ENCODE measurements around the gene MIOS. TPM values are rescaled to one million over a fixed set of nuclear protein-coding genes. Genes with fewer than 3 reads are reported as not detected.
"Not testable (repeated sequence)": the region's sequence is repeated elsewhere in the genome, so short reads cannot be mapped to it uniquely, and the experiment has no call there.

The MIOS gene
- total RNA-seq, 1 donor from 2014 or later, result 27.7 TPM

GRCh38 chr7:7554021-7554432 lies 12.7 kb upstream of the MIOS start:
- intact Hi-C loops (cut with micrococcal nuclease), result no loop called here

- intact Hi-C loops (cut with micrococcal nuclease), result no loop called here
Measured at GRCh38 chr7:7554649-7555575, 11.8 kb upstream of the MIOS start.

DNA sequence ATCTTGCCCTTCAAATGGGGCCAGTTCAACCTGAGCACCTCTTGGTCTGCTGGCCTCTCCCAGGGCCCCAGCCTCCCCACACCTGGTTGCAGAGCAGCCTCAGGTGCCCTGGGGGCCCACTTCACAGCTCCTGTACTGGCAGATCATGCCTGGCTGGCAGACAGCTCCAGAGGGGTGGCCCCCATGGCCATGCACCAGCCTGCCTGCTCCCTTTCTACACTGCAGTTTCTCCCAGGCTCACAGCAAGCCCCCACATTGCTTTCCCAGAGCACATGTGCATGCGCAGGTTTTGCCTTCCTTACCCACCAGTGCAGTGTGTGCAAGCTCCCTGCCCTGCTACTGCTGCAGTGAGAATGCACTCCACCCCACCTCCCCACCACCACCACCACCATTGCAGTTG lies 9.8 kb upstream of the MIOS start:
- intact Hi-C loops (cut with micrococcal nuclease), result no loop called here

DNA sequence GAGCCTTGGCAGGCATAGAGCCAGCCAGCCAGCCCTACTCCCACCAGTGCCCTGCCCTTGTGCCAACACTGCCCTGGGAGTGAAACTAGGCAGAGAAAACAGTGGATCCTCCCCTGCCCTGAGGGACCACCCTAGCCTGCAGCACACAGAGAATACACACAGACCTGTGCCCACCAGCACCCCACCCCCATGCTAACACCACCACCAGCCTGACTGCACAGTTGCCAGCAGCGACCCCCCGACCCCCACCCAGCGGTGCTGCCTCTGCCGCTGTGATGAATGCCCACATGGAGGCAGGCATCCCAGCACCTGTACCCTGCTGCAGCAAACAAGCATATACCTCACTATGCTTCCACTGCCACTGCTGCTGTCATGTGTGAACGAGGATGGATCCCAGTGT lies 9.4 kb upstream of the MIOS start:
- intact Hi-C loops (cut with micrococcal nuclease), result no loop called here

DNA sequence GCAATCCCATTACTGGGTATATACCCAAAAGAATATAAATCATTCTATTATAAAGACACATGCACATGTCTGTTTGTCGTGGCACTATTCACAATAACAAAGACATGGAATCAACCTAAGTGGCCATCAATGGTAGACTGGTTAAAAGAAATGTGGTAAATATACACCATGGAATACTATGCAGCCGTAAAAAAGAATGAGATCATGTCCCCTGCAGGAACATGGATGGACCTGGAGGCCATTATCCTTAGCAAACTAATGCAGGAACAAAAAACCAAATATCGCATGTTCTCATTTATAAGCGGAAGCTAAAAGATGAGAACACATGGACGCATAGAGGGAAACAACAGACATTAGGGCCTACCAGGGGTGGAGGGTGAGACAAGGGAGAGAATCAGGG lies 5.1 kb upstream of the MIOS start:
- intact Hi-C loops (cut with micrococcal nuclease), result not testable (repeated sequence)

DNA sequence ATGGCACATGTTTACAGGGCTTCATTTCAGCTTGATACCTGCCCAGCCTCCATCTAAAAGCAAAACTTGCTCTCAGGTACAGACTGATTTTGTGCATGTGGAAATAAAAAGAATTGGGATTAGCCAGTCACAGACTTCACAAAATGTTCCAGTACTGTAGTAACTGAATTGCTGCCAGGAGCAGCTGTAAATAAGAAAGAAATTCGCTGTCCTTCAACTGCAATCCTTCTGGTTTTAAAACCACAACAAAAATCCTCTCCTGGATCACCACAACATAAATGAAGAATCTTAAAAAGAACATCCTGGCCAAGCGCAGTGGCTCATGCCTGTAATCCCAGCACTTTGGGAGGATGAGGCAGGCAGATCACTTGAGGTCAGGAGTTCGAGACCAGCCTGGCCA lies 3.9 kb upstream of the MIOS start:
- intact Hi-C loops (cut with micrococcal nuclease), result no loop called here

DNA sequence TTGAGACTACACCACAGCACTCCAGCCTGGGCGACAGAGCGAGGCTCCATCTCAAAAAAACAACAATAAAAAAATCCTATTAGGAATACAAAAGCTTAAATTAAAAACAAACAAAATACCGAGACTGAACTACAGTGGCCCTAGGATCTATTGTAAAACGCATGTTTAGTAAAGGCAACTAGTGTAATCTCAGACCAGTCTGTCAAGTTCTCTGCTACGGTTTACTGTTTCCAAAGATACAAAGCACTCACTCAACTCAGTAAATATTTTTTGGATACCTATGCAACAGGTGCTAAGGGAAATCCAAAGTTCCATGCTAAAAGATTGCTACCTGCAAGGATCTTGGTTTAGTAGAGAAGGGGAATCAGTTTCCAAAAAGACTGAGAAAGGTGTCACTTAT lies 3.4 kb upstream of the MIOS start:
- intact Hi-C loops (cut with micrococcal nuclease), result no loop called here

DNA sequence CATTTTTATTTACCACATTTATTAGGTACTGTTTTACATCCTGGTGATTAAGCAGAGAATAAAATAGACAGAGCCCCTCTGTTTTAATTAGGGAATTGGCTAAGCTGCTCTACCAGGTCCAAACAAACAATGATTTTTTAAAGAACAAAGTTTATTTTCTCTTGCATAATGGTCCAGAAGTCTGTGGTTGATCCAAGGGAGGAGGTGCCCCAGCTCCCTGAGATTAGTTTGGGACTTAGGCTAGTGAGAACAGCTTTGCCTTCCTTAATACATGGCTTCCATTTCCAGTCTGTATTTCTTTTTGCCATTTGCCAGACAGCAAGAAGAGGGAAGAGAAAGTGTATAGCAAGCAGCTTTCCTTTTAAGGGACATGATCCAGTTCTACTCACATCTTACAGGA lies 2.9 kb upstream of the MIOS start:
- intact Hi-C loops (cut with micrococcal nuclease), result no loop called here

DNA sequence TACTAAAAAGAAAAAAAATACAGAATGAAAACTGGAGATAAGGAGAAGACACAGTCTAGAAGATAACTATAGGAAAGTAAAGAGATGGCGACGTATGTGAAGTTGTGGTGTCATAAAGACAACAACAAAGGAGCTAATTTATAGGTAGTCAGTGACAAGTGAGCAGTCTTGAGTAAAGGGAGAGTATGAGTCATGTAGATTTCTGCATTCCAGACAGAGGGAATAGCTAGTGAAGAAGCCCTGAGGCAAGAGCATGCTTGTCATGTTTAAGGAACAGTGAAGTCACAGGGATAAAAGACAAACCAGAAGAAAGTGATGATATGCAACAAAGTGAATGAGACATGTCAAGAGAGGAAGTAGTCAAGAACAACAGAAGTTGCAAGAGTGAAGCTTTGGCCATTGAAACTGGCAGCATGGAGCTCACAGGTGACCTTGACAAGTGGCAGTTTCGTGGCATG lies 2.3 kb upstream of the MIOS start:
- intact Hi-C loops (cut with micrococcal nuclease), result no loop called here

DNA sequence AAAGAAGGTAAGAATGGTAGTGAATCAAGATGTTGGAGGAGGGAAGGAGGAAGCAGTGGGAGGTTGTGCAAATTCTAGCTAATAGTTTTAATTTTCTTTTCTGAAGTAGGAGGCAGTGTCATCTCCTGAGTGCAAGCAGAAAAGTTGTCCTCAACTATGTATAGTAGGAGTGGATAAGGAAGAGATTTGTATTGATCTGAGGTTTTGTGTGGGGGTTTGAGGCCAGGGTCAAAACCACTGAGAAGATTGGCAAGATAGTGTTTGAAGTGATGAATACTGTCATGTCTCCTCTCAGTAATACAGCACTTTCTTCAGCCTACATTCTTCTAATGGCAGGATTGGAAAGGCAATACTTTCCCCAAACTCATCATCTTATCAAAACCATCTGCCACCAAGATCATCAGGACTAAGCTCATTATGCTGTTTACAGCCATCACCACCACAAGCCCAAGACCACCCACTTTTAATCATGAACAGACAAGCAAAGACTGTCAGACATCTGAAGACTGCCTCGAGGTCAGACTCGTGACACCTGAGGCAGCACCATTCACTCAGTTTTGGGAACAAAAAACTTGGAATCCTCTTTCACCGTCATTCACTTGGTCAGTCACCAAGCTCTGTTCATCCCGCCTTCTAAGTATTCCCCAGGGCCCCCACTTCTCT lies 1.5 kb upstream of the MIOS start:
- intact Hi-C loops (cut with micrococcal nuclease), result loop anchor here (1.0 kb wide), 1 partner anchor 402 kb away; no protein-coding TSS in a partner anchor

DNA sequence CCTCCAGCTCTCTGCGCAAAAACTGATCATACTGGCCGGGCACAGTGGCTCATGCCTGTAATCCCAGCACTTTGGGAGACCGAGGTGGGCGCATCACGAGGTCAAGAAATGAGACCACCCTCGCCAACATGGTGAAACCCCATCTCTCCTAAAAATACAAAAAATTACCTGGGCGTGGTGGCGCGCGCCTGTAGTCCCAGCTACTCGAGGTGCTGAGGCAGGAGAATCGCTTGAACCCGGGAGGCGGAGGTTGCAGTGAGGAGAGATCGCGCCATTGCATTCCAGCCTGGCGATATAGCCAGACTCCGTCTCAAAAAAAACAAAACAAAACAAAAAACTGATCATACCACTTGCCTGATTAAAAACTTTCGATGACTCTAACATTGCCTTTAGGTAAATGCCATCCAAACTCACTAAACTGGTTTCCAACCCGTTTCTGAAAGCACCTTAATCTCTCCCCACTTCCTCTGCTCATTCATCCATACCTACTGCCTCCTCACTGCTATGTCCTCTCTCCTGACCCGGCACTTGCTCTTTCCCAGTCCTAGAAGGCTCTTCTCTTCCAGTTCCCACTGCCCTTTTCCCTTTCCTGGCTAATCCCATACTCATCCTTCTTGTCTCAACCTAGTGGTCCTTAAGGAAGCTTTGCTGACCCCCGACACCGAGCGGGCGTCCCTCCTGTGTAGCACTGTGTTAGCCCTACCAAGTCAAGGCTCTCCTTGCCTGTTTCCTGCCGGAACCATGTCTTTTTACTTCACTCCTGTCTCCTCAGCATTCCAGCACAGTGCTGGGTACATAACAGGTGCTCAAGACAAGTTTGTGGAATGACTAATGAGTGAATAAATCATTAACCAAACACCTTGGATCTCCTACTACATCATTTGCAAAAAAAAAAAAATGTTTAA lies 686 bp upstream of the MIOS start:
- intact Hi-C loops (cut with micrococcal nuclease), result loop anchor here (1.0 to 2.0 kb wide), 5 partner anchors 196 to 569 kb away; no protein-coding TSS in a partner anchor

GRCh38 chr7:7567898-7568531 lies 1.3 kb downstream of the MIOS start:
- intact Hi-C loops (cut with micrococcal nuclease), result loop anchor here (1.0 to 2.0 kb wide), 7 partner anchors 72 to 649 kb away; partner anchors contain the start of genes C1GALT1, GLCCI1, RPA3 and UMAD1

GRCh38 chr7:7568553-7568952 lies 1.9 kb downstream of the MIOS start:
- intact Hi-C loops (cut with micrococcal nuclease), result loop anchor here (1.0 to 2.0 kb wide), 3 partner anchors 150 to 465 kb away; partner anchors contain the start of genes GLCCI1 and RPA3

- intact Hi-C loops (cut with micrococcal nuclease), result loop anchor here (2.0 kb wide), 1 partner anchor 150 kb away; the partner anchor contains the start of gene RPA3
Measured at GRCh38 chr7:7569081-7569527, 2.4 kb downstream of the MIOS start.

DNA sequence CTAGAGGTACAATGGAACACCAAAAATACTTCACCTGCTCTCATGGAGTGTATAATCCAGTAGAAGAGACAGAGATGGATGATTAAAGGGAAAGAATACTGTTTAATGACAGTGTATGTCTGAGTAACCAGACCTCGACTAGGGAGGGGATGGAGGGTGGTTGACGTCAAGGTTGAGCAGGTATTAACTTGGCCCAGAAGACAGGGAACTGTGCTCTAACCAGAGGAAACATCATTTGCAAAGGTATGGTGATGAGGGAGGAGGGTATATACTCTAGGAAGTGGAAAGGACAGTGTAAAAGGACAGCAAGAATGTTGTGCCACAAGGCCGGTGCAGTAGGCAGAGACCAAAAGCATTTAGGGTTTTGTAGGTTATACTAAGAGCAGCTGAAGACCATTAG lies 2.9 kb downstream of the MIOS start:
- intact Hi-C loops (cut with micrococcal nuclease), result loop anchor here (2.0 kb wide), 1 partner anchor 149 kb away; the partner anchor contains the start of gene RPA3

GRCh38 chr7:7570584-7570983 lies 3.9 kb downstream of the MIOS start:
- intact Hi-C loops (cut with micrococcal nuclease), result no loop called here

DNA sequence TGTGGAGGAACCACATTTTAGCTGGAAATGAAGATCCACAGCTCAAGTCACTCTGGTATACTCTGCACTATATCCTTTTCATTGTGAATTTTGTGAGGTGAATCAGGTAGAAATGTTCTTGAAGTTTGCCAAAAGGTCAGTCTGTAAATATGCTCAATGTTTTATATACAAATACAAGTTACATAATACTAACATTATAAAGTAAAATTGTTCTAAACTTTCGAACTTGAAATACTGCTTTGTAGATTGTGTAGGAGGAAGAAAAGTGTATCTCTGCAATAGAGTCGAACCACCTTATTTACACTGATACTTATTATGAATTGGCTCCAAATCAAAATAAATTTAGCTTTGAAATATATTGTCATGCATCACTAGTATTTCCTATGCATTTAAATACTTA lies 7.0 kb downstream of the MIOS start:
- intact Hi-C loops (cut with micrococcal nuclease), result no loop called here

DNA sequence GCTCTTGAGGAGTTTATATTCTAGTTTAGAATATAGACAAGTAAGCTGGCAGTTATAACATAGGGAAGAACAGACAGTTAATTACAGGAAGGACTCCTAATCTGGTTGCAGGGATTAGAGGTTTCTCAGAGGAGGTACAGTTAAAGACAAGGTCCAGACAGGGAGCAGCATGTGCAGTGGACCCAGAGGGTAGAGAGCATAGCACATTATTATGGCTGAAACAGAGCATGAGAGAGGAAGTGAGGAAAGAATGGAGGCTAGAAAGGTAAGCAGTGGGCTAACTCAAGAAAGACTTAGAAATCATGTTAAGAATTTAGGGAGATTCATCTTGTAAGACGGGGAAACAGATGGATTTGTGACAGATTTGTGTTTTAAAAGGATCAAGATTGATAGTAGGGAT lies 9.7 kb downstream of the MIOS start:
- intact Hi-C loops (cut with micrococcal nuclease), result no loop called here

DNA sequence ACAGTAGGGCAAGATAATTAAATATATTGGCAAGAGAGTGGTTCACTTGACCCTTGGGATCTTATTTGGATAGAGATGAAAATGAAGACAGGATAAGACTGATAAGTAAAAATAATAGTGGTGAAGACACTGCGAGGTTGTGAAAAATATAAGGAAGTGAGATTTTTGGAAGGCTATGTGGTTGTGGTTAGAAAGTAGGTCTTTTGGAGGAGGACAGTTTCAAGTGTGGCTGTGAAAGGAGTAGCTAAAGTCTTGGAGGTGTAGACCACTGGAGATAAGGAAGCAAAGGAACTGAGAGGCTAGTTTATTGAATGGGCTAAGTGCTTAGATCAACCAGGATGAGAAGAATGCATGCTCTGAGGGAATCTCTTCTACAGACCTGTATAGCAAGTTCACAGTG lies 11.2 kb downstream of the MIOS start:
- intact Hi-C loops (cut with micrococcal nuclease), result no loop called here

DNA sequence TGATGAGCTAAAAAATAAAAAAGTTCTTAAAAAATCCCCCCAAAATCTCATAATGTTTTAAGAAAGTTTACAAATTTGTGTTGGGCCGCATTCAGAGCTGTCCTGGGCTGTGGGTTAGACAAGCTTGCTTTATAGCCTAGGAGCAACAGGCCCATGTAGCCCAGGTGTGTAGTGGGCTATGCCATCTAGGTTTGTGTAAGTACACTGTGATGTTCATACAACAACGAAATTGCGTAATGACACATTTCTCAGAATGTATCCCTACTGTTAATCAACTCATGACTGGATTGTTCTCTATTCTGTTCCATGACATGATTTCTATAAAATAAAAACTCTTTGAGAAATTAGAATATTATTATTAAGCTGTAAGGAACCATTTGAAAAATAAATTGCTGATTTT lies 13.0 kb downstream of the MIOS start:
- intact Hi-C loops (cut with micrococcal nuclease), result no loop called here
